HepG2 (cell line): ENCODE measurements around the gene HUNK. TPM values are rescaled to one million over a fixed set of nuclear protein-coding genes. Genes with fewer than 3 reads are reported as not detected.

Experiments
- ARNTL ChIP-seq: sonication (generic); formaldehyde crosslinking; IDR thresholded peaks from 2 replicates; pipeline ENCODE4 v1.4.0; 2020; ENCODE audit warnings: mild to moderate bottlenecking, missing genetic modification reagents
- HOXA9 ChIP-seq: sonication (generic); formaldehyde crosslinking; IDR thresholded peaks from 2 replicates; pipeline ENCODE4 v1.8.1; 2022; ENCODE audit warnings: missing genetic modification reagents, mild to moderate bottlenecking, moderate library complexity, borderline replicate concordance
- JUN ChIP-seq: sonication (generic); formaldehyde crosslinking; IDR thresholded peaks from 2 replicates; pipeline ENCODE4 v1.4.0; 2020; ENCODE audit warnings: mild to moderate bottlenecking, missing genetic modification reagents
- MED13 ChIP-seq: sonication (generic); formaldehyde crosslinking; IDR thresholded peaks from 2 replicates; pipeline ENCODE4 v1.5.0; 2020; ENCODE audit warnings: missing genetic modification reagents
- SIN3A ChIP-seq: IDR thresholded peaks from 2 replicates; pipeline ENCODE4 v1.6.1; 2011; ENCODE audit warnings: low read depth, mild to moderate bottlenecking, control low read depth, low read length, borderline replicate concordance
- ZFP1 ChIP-seq: IDR thresholded peaks from 2 replicates; pipeline ENCODE4 v1.6.1; 2016
- ZNF749 ChIP-seq: sonication (generic); formaldehyde crosslinking; IDR thresholded peaks from 2 replicates; pipeline ENCODE4 v1.8.0; 2022; ENCODE audit warnings: mild to moderate bottlenecking, missing genetic modification reagents, moderate library complexity, borderline replicate concordance
- ZNF766 ChIP-seq: sonication (generic); formaldehyde crosslinking; IDR thresholded peaks from 2 replicates; pipeline ENCODE4 v1.5.0; 2020; ENCODE audit warnings: missing genetic modification reagents, borderline replicate concordance
- ZNF792 ChIP-seq: IDR thresholded peaks from 2 replicates; pipeline ENCODE4 v1.6.1; 2016
- polyA plus RNA-seq, 8 experiments: library from polyadenylated mRNA; depleted of rRNA in 3 of 8; stranded (reverse) in 7 of 8; unstranded in 1 of 8; fragments of >200 nt; fragmentation: Illumina TruSeq in 4 of 8; extraction: Trizol in 4 of 8; gene quantifications; 2 replicates each; pipeline versions ENCODE4 v1.2.1 to v1.2.3, GENCODE V29; 2011 to 2016; ENCODE audit warnings: low read depth in 4 of 8, missing spikeins in 1 of 8, mixed read lengths in 1 of 8; ENCODE audit not compliant: insufficient read depth in 1 of 8
- total RNA-seq, 5 experiments: library from RNA; depleted of rRNA; stranded (reverse); fragments of >200 nt; fragmentation: Illumina TruSeq; extraction: Trizol; gene quantifications; 2 replicates each; pipeline ENCODE4 v1.2.3, GENCODE V29; 2016; ENCODE audit warnings: low read depth in 1 of 5
- TF ChIP-seq, protein P1 (sequence below): sonication (generic); formaldehyde crosslinking; IDR thresholded peaks from 2 replicates; pipeline ENCODE4 v1.4.0; 2020; ENCODE audit warnings: low read depth, missing genetic modification reagents
- TF ChIP-seq, protein P2 (sequence below): sonication (generic); formaldehyde crosslinking; IDR thresholded peaks from 2 replicates; pipeline ENCODE4 v1.4.0; 2020; ENCODE audit warnings: missing genetic modification reagents
- TF ChIP-seq, protein P3 (sequence below): sonication (generic); formaldehyde crosslinking; IDR thresholded peaks from 2 replicates; pipeline ENCODE4 v1.8.0; 2022; ENCODE audit warnings: mild to moderate bottlenecking, missing genetic modification reagents
- TF ChIP-seq, protein P4 (sequence below): IDR thresholded peaks from 2 replicates; pipeline ENCODE4 v1.6.1; 2016; ENCODE audit warnings: mild to moderate bottlenecking, missing biosample characterization, missing genetic modification reagents
- TF ChIP-seq, protein P5 (sequence below): sonication (generic); formaldehyde crosslinking; IDR thresholded peaks from 2 replicates; pipeline ENCODE4 v1.4.0; 2020; ENCODE audit warnings: mild to moderate bottlenecking, missing genetic modification reagents, borderline replicate concordance

HUNK gene
- total and polyA plus RNA-seq, 2 of the 13 experiments (the other 11 are each of a cell fraction or from before 2014, with no cell fraction given), result 1.8 to 1.9 TPM

DNA sequence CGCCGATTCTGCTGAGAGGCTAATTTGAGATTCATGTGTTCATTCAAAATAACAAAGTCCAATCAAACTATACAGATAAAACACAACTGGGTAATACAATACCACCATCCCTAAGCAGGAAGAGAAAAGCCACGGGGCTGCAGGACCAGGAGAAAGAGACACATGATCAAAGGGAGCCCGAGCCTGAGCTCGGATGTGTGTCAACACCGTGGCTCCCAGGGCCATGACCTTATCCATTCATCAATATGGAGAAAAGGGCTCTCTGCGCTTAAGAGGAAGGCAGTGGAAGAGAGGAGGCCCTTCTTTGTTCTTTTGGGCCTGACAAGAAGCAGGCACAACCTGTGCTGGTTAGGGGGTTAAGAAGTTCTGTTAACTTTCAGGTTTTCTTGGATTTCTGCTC is 56.7 kb downstream of the HUNK start (continued):
- TF ChIP-seq, protein P1, sequence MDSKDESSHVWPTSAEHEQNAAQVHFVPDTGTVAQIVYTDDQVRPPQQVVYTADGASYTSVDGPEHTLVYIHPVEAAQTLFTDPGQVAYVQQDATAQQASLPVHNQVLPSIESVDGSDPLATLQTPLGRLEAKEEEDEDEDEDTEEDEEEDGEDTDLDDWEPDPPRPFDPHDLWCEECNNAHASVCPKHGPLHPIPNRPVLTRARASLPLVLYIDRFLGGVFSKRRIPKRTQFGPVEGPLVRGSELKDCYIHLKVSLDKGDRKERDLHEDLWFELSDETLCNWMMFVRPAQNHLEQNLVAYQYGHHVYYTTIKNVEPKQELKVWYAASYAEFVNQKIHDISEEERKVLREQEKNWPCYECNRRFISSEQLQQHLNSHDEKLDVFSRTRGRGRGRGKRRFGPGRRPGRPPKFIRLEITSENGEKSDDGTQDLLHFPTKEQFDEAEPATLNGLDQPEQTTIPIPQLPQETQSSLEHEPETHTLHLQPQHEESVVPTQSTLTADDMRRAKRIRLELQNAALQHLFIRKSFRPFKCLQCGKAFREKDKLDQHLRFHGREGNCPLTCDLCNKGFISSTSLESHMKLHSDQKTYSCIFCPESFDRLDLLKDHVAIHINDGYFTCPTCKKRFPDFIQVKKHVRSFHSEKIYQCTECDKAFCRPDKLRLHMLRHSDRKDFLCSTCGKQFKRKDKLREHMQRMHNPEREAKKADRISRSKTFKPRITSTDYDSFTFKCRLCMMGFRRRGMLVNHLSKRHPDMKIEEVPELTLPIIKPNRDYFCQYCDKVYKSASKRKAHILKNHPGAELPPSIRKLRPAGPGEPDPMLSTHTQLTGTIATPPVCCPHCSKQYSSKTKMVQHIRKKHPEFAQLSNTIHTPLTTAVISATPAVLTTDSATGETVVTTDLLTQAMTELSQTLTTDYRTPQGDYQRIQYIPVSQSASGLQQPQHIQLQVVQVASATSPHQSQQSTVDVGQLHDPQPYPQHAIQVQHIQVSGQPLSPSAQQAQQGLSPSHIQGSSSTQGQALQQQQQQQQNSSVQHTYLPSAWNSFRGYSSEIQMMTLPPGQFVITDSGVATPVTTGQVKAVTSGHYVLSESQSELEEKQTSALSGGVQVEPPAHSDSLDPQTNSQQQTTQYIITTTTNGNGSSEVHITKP (CRISPR knock-in tag), result no peak
- no peak for TF ChIP-seq ZNF749
- peak; percentile 26; the same call in 1 of the 2 replicates for TF ChIP-seq ZNF766 (CRISPR knock-in tag)
- TF ChIP-seq, protein P2, sequence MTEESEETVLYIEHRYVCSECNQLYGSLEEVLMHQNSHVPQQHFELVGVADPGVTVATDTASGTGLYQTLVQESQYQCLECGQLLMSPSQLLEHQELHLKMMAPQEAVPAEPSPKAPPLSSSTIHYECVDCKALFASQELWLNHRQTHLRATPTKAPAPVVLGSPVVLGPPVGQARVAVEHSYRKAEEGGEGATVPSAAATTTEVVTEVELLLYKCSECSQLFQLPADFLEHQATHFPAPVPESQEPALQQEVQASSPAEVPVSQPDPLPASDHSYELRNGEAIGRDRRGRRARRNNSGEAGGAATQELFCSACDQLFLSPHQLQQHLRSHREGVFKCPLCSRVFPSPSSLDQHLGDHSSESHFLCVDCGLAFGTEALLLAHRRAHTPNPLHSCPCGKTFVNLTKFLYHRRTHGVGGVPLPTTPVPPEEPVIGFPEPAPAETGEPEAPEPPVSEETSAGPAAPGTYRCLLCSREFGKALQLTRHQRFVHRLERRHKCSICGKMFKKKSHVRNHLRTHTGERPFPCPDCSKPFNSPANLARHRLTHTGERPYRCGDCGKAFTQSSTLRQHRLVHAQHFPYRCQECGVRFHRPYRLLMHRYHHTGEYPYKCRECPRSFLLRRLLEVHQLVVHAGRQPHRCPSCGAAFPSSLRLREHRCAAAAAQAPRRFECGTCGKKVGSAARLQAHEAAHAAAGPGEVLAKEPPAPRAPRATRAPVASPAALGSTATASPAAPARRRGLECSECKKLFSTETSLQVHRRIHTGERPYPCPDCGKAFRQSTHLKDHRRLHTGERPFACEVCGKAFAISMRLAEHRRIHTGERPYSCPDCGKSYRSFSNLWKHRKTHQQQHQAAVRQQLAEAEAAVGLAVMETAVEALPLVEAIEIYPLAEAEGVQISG, result peak; percentile 69; the same call in 1 of the 2 replicates
- TF ChIP-seq, protein P3, sequence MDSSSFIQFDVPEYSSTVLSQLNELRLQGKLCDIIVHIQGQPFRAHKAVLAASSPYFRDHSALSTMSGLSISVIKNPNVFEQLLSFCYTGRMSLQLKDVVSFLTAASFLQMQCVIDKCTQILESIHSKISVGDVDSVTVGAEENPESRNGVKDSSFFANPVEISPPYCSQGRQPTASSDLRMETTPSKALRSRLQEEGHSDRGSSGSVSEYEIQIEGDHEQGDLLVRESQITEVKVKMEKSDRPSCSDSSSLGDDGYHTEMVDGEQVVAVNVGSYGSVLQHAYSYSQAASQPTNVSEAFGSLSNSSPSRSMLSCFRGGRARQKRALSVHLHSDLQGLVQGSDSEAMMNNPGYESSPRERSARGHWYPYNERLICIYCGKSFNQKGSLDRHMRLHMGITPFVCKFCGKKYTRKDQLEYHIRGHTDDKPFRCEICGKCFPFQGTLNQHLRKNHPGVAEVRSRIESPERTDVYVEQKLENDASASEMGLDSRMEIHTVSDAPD, result peak; percentile 75; the same call in 1 of the 2 replicates
- no peak for TF ChIP-seq ZFP1 (CRISPR knock-in tag)
- TF ChIP-seq ZNF792 (CRISPR knock-in tag), result peak; percentile 58; the same call in 1 of the 2 replicates
- TF ChIP-seq HOXA9, result no peak
- TF ChIP-seq ARNTL (CRISPR knock-in tag), result peak; percentile 39; the same call in 1 of the 2 replicates
- TF ChIP-seq MED13 (CRISPR knock-in tag), result no peak
- TF ChIP-seq, protein P4, sequence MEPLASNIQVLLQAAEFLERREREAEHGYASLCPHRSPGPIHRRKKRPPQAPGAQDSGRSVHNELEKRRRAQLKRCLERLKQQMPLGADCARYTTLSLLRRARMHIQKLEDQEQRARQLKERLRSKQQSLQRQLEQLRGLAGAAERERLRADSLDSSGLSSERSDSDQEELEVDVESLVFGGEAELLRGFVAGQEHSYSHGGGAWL, result no peak
- no peak for TF ChIP-seq SIN3A
- TF ChIP-seq, protein P5, sequence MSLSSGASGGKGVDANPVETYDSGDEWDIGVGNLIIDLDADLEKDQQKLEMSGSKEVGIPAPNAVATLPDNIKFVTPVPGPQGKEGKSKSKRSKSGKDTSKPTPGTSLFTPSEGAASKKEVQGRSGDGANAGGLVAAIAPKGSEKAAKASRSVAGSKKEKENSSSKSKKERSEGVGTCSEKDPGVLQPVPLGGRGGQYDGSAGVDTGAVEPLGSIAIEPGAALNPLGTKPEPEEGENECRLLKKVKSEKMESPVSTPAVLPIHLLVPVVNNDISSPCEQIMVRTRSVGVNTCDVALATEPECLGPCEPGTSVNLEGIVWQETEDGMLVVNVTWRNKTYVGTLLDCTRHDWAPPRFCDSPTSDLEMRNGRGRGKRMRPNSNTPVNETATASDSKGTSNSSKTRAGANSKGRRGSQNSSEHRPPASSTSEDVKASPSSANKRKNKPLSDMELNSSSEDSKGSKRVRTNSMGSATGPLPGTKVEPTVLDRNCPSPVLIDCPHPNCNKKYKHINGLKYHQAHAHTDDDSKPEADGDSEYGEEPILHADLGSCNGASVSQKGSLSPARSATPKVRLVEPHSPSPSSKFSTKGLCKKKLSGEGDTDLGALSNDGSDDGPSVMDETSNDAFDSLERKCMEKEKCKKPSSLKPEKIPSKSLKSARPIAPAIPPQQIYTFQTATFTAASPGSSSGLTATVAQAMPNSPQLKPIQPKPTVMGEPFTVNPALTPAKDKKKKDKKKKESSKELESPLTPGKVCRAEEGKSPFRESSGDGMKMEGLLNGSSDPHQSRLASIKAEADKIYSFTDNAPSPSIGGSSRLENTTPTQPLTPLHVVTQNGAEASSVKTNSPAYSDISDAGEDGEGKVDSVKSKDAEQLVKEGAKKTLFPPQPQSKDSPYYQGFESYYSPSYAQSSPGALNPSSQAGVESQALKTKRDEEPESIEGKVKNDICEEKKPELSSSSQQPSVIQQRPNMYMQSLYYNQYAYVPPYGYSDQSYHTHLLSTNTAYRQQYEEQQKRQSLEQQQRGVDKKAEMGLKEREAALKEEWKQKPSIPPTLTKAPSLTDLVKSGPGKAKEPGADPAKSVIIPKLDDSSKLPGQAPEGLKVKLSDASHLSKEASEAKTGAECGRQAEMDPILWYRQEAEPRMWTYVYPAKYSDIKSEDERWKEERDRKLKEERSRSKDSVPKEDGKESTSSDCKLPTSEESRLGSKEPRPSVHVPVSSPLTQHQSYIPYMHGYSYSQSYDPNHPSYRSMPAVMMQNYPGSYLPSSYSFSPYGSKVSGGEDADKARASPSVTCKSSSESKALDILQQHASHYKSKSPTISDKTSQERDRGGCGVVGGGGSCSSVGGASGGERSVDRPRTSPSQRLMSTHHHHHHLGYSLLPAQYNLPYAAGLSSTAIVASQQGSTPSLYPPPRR (CRISPR knock-in tag), result peak; percentile 77; the same call in 1 of the 2 replicates
- 0 out of 2 replicates have a peak, but pooled peaks have one; percentile 25 for TF ChIP-seq JUN (CRISPR knock-in tag)
